Kidney (tissue), 14 donors: Measurements from ENCODE around the gene FBXW5. TPM values are rescaled to one million over a fixed set of nuclear protein-coding genes. Genes with fewer than 3 reads are reported as not detected.

ENCODE experiments used
- DNase-seq, 5 donors: peaks; one replicate each; pipeline ENCODE4 v3.0.0-alpha.2; 2013 to 2020
- FAIRE-seq: peaks from 2 replicates; lab custom pipeline; 2012; peaks lifted over from hg19 to GRCh38; lab: Jason Lieb, UNC
- H3K27ac ChIP-seq, 2 donors: one replicate each; pipeline ENCODE4 v1.7.0; 2013; ENCODE audit warnings: low read depth in 2 of 2, low read length in 2 of 2, inconsistent platforms in 1 of 2
- H3K27me3 ChIP-seq: one replicate; pipeline ENCODE4 v1.7.1; 2013; ENCODE audit warnings: low read length, inconsistent platforms; ENCODE audit not compliant: control insufficient read depth, insufficient read depth
- H3K36me3 ChIP-seq, 3 donors: one replicate each; pipeline versions ENCODE4 v1.7.0 to v1.7.1; 2013; ENCODE audit warnings: low read length in 3 of 3, control low read depth in 1 of 3, inconsistent platforms in 1 of 3; ENCODE audit not compliant: insufficient read depth in 3 of 3, control insufficient read depth in 2 of 3
- H3K4me1 ChIP-seq, 3 donors: one replicate each; pipeline versions ENCODE4 v1.7.0 to v1.7.1; 2013; ENCODE audit warnings: low read length in 3 of 3, inconsistent platforms in 1 of 3, low read depth in 1 of 3; ENCODE audit not compliant: control insufficient read depth in 2 of 3, insufficient read depth in 2 of 3
- H3K4me3 ChIP-seq, 3 donors: one replicate each; pipeline versions ENCODE4 v1.7.0 to v1.8.1; 2013; ENCODE audit warnings: low read length in 3 of 3, control low read depth in 1 of 3, inconsistent platforms in 1 of 3
- H3K9ac ChIP-seq, 3 donors: one replicate each; pipeline versions ENCODE4 v1.7.0 to v1.7.1; 2013; ENCODE audit warnings: low read length in 3 of 3, control low read depth in 1 of 3, inconsistent platforms in 1 of 3
- H3K9me3 ChIP-seq, 3 donors: one replicate each; pipeline versions ENCODE4 v1.7.0 to v1.7.1; 2013; ENCODE audit warnings: low read length in 3 of 3, control low read depth in 1 of 3, inconsistent platforms in 1 of 3; ENCODE audit not compliant: control insufficient read depth in 2 of 3, insufficient read depth in 1 of 3
- CTCF ChIP-seq: IDR thresholded peaks from 3 replicates; pipeline ENCODE4 v1.5.1; 2012; ENCODE audit warnings: mild to moderate bottlenecking, moderate library complexity, borderline replicate concordance; ENCODE audit not compliant: insufficient read depth; ENCODE audit errors: extremely low read depth
- intact Hi-C: fragments of 100-400 bp; cut with DNase I; formaldehyde crosslinking; loops from one replicate; pipeline ENCODE4 v1.11.1; 2022
- polyA plus RNA-seq: library from polyadenylated mRNA; stranded (reverse); fragments of 350-450 nt; fragmentation: Illumina TruSeq; extraction: RNeasy Lipid Tissue Mini Kit (QIAGEN cat#74804); gene quantifications from one replicate; pipeline ENCODE4 v1.2.3, GENCODE V29; 2014; ENCODE audit warnings: low read depth, low replicate concordance; ENCODE audit not compliant: insufficient read depth
- total RNA-seq: library from RNA; stranded (reverse); fragmentation: NEBNext Ultra II Directional; extraction: Animal tissue kit (Norgen Biotek cat#: 25700); gene quantifications from one replicate; pipeline ENCODE4 v1.2.1, GENCODE V29; 2021
- donor health status: control.
- donor health status: control.
- donor health status: control.
- donor health status: control.
- donor health status: control.
- donor health status: DM: yes; HTN: yes; CAD: no.
- donor health status: Normal renal cell carcinoma (clear cell type).

Gene FBXW5
- total and polyA plus RNA-seq, 2 donors from 2014 or later, result 92.5 to 97.2 TPM

GRCh38 chr9:136971746-136972145 is 27.2 kb upstream of the FBXW5 start:
- H3K9me3 ChIP-seq, result no peaks in the 10 kb centered on the region
- intact Hi-C loops, result no loop called here
- DNase-seq, result no peak
- no peak for FAIRE-seq
- no peak for TF ChIP-seq CTCF
- H3K4me3 ChIP-seq, result no peak overlapping the region
- peaks cover 0 to 8% (median 0%) of the 10 kb centered on the region in 3 donors for H3K4me1 ChIP-seq
- no peaks in the 10 kb centered on the region for H3K36me3 ChIP-seq
- H3K27me3 ChIP-seq, result no peaks in the 10 kb centered on the region
- no peak overlapping the region for H3K9ac ChIP-seq
- H3K27ac ChIP-seq, result no peak overlapping the region

GRCh38 chr9:136970361-136970760 is 25.8 kb upstream of the FBXW5 start:
- no peaks in the 10 kb centered on the region for H3K27me3 ChIP-seq
- H3K9ac ChIP-seq, result no peak overlapping the region
- intact Hi-C loops, result no loop called here
- H3K9me3 ChIP-seq, result no peaks in the 10 kb centered on the region
- no peak overlapping the region for H3K27ac ChIP-seq
- H3K4me3 ChIP-seq, result no peak overlapping the region
- no peak for FAIRE-seq
- H3K4me1 ChIP-seq, result peaks cover 0 to 7% (median 0%) of the 10 kb centered on the region in 3 donors
- no peak for TF ChIP-seq CTCF
- DNase-seq, result no peak
- no peaks in the 10 kb centered on the region for H3K36me3 ChIP-seq

GRCh38 chr9:136969774-136970173 is 25.2 kb upstream of the FBXW5 start:
- Histone ChIP-seq H3K4me3 (no peak overlapping the region), H3K27me3 (no peaks in the 10 kb centered on the region), H3K4me1 (peaks cover 0 to 3% (median 0%) of the 10 kb centered on the region in 3 donors), H3K9ac (no peak overlapping the region), H3K36me3 (no peaks in the 10 kb centered on the region), H3K27ac (no peak overlapping the region), H3K9me3 (no peaks in the 10 kb centered on the region)
- DNase-seq (no peak), FAIRE-seq (no peak)
- intact Hi-C loops, result no loop called here
- TF ChIP-seq CTCF, result no peak

GRCh38 chr9:136969150-136969549 is 24.6 kb upstream of the FBXW5 start:
- no peak for FAIRE-seq

More at GRCh38 chr9:136969150-136969549, 24.6 kb upstream of the FBXW5 start:
- Histone ChIP-seq H3K36me3 (no peaks in the 10 kb centered on the region), H3K27me3 (no peaks in the 10 kb centered on the region), H3K9ac (no peak overlapping the region), H3K4me3 (no peak overlapping the region), H3K27ac (no peak overlapping the region), H3K4me1 (peaks cover 0 to 3% (median 0%) of the 10 kb centered on the region in 3 donors), H3K9me3 (no peaks in the 10 kb centered on the region)
- intact Hi-C loops, result no loop called here
- no peak for TF ChIP-seq CTCF
- DNase-seq, result no peak
